IPS-11a (cell line): ENCODE data around the gene APBA1.
"Not testable (repeated sequence)": the region's sequence is repeated elsewhere in the genome, so short reads cannot be mapped to it uniquely, and the experiment has no call there.

Source experiments
- H3K4me3 ChIP-seq: one replicate; pipeline ENCODE4 v1.5.1; 2013; ENCODE audit warnings: low read depth, low read length, control low read depth

APBA1 gene

DNA sequence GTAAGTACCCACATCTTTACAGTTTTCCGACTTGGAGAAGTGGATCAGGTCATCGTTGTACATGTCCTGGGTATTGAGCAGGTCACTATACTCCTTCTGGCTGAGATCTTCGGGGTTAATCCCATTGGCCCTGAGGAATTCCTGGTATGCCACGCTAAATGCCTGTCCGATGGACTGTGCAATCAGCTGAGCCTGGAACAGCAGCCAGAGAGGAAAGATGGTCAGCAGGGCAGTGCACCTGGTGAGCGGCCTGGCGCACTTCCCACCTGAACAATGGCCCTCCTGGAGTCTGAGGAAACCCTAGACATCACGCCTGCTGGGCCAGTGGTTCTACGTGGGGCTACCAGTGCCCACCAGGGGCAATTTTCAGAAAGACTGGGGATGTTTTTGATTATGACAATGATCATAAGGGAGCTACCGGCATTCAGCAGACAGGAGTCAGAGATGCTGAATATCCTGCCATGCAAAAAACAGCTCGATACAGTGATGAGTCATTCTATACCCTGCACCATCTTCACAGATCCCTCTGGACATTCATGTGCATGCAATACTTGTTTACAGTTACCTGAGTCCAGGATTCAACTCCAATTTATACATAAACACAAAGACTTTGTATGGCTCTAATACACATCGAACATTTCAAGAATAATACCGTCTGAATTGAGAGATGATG is 219.9 kb downstream of the APBA1 start:
- H3K4me3 ChIP-seq: no peak overlapping the region

DNA sequence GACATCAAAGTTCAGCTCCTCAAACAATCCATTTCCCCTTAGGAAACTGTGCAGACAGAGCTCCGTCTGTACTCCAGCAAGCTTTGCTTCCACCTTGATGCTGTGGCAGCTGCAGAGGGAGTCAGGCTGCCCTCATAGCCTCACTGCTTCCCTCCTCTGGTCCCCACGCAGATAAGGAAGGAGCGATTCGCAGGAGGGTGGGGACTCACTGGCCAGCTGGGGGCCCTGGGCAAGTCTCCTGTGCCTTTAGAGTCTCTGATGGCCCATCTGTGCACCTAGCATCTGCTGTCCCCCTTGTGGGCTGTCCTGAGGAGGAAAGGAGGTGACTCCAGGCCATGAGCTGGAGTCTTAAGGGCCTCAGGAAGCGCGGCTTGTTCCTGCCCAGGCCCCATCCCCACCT is 225.7 kb downstream of the APBA1 start:
- no peak overlapping the region for H3K4me3 ChIP-seq

DNA sequence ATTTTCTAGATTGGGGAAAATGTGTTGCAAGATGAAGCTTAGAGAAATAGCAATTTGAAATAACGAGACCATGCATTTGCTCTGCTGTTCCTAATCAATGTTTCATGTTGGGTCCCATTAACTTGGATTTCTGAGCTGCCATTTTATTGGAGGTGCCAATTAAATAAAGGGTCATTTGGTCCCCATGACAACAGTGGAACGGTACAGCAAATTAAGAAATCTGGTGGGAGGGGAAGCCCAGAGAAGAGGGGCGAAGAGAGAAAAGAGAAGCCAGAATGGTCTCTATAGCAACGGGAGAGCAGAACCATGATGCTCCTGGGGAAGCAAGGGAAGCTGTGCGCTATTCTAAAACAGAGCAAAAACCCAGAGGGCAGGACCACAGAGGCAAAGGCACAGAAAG is 226.9 kb downstream of the APBA1 start:
- no peak overlapping the region for H3K4me3 ChIP-seq

DNA sequence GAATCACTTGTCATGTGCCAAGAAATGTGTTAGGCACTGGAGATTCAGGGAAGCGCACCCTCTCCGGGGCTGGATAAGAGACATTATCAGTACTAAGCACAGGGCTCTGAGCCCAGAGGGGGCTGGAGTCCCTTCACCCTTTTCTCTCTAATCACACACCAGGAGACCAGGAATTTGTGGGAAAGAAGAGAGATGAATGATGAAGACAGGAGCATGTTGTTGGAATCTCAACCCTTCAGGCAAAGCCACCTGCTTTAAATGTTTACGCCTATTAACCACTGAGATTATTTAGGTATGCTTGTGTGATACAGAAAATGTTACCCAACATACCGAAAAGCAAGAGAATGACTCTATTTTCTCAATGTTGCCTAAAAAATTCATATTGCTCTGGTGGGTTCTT is 227.4 kb downstream of the APBA1 start:
- H3K4me3 ChIP-seq: no peak overlapping the region

DNA sequence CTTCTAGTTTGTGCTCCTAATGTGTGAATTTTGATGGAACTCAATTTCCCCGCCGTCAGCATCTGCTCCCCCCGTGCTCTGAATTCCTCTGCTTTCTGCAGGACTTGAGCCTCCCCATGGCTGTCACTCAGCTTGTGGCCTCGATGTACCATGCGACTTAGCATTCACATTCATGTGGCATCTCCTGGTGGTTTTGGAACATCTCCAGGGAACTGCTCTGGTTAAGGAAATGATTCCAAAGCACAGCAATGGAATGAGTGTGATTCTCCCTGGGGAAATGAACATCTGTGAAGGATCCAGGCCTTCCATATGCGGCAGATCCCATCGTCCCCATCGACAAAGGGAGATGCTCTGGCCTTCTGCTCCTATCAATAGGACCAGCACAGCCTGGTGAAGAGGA is 228.2 kb downstream of the APBA1 start:
- H3K4me3 ChIP-seq: no peak overlapping the region

DNA sequence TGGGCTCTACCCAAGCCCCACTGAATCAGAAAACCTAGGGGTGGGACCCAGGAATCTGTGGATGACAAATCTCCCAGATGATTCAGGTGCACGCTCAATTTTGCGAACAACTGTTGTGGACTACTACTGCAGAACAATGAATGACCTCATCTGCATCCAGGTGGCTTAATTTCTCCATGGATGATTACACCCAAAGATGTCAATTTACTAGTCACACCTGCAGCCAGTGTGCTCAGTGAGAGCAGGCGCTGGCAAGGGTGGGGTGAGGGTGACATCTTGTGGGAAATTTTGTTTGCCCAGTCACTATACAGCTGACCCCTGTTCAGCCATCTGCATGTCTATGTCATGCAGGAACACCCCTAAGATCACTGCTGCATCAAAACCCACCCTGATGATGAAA is 229.0 kb downstream of the APBA1 start:
- no peak overlapping the region for H3K4me3 ChIP-seq

DNA sequence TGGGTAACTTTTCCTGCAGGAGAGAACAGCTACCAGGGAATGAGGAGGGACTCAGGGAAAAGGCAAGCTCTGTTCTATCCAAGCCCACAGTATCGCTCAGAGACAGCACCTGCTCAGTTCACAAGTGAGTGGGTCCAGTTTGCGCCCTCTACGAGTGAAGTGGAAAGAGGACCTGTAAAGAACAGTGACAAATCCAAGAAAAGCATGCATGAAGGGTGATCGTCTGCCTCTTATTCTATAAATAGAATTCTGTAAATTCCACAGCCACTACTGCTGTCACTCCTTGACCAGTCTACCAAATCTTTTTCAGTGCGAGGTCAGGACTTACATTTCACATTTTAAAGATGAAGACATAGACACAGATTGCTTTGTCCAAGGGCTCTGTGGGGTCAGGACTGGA is 229.7 kb downstream of the APBA1 start:
- H3K4me3 ChIP-seq: no peak overlapping the region

DNA sequence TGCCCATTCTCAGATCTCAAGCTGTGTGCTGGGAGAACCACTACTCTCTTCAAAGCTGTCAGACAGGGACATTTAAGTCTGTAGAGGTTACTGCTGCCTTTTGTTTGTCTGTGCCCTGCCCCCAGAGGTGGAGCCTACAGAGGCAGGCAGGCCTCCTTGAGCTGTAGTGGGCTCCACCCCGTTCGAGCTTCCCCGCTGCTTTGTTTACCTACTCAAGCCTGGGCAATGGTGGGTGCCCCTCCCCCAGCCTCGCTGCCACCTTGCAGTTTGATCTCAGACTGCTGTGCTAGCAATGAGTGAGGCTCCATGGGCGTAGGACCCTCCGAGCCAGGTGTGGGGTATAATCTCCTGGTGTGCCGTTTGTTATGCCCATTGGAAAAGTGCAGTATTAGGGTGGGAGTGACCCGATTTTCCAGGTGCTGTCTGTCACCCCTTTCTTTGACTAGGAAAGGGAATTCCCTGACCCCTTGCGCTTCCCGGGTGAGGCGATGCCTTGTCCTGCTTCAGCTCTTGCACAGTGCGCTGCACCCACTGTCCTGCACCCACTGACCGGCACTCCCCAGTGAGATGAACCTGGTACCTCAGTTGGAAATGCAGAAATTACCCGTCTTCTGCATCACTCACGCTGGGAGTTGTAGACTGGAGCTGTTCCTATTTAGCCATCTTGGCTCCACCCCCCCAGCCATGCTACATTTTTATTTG is 231.8 kb downstream of the APBA1 start:
- H3K4me3 ChIP-seq: not testable (repeated sequence)

DNA sequence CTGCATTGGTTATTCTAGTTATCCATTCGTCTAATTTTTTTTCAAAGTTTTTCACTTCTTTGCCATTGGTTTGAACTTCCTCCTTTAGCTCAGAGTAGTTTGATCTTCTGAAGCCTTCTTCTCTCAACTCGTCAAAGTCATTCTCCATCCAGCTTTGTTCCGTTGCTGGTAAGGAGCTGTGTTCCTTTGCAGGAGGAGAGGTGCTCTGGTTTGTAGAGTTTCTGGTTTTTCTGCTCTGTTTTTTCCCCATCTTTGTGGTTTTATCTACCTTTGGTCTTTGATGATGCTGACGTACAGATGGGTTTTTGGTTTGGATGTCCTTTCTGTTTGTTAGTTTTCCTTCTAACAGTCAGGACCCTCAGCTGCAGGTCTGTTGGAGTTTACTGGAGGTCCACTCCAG is 232.5 kb downstream of the APBA1 start:
- not testable (repeated sequence) for H3K4me3 ChIP-seq

DNA sequence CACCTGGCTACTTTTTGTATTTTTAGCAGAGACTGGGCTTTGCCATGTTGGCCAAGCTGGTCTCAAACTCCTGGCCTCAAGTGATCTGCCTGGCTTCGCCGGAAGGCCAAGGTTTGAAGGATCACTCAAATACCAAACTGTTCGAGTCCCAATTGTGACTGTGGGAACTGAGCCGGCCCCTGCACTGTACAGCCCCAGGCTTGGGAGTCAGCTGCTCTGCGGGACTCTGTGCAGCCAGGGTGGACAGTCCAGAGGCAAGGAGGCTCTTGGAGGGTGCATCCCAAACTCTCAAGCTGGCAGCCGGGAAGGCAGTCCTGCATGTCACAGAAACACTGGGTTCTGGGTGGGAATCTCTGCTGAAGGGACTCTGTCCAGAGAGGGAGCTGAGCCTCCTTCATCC is 238.2 kb downstream of the APBA1 start:
- no peak overlapping the region for H3K4me3 ChIP-seq

DNA sequence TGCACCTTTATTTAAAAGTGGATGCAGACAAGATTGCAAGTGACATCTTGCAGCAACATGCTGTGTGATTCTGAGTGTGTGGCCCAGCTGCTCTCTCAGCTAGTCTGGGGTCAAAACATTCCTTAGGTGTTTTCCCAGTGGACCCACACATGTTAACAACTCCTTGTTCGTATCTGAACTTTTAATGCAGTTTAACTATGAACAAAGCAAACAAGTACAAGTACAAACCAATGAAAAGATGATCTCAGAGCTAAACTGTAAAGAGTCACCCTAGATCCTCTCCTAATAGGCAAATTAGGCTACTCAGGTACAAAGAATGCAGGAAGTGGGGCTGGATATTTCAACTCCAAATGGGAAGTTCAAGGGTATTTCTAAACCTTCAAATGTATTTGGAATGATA is 238.8 kb downstream of the APBA1 start:
- no peak overlapping the region for H3K4me3 ChIP-seq

DNA sequence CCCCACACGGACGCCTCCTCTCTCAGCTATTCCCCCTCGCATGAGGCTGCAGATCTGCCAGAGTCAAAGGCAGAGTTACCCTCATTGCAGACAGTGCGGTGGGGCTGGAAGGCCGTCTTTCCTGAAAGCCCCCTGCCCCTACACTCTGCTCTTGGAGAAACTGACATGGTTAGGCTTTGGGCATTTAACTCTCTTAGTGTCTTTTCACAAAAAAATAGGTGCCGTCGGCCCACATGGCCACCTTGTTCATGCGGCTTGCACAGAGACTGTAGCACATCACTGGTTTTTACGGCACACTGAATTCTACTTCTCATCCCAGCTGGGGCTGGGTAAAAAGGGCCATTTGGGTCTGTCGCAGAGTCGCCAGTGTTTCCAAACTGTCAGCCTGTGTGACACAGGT is 239.5 kb downstream of the APBA1 start:
- H3K4me3 ChIP-seq: no peak overlapping the region

DNA sequence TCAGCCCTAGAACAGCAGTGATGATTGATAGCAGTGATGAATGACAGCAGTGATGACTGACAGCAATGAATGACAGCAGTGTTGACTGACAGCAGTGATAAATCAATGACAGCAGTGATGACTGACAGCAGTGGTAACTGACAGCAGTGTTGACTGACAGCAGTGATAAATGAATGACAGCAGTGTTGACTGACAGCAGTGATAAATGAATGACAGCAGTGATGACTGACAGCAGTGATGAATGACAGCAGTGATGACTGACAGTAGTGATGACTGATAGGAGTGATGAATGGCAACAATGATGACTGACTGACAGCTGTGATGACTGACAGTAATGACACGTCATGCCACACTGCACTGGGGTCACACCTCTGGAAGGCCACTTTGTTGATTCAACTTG is 240.4 kb downstream of the APBA1 start:
- no peak overlapping the region for H3K4me3 ChIP-seq

DNA sequence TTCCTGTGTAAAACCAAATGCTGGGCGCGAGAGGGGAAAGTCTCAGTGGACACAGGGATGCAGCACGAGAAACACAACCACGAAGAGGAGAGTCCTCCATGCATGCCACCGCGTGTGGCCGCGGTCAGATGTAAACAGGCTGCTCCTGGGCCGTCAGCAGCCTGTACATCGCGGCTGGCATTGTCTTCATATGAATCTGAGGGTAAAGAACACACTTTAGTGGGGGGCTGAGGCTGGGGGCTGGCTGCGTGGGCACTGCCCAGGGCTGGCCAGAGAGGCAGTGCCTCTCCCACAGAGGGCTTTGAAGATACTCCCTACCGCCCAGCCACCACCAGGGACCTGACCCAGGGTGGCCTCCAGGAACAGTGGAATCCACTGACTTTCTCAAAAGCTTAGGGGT is 241.0 kb downstream of the APBA1 start:
- H3K4me3 ChIP-seq: no peak overlapping the region

DNA sequence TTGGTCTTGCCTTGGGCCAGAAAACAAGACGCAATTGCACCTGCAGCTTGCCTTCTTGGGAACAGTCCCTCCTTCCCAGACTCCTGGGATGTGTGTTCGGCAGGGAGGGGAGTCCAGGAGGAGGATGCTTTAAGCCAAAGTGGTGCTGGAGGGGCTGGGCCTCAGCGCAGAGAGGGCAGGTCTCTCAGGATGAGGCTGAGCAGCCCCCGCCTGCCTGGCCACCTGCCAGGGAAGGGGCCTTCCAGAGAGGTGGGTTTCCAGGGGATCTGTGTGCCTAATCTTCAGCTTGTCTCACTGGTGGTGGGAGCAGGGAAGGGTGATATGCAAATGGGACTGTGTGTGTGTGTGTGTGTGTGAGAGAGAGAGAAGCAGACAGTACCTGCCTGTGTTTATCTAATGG is 242.0 kb downstream of the APBA1 start:
- H3K4me3 ChIP-seq: no peak overlapping the region

DNA sequence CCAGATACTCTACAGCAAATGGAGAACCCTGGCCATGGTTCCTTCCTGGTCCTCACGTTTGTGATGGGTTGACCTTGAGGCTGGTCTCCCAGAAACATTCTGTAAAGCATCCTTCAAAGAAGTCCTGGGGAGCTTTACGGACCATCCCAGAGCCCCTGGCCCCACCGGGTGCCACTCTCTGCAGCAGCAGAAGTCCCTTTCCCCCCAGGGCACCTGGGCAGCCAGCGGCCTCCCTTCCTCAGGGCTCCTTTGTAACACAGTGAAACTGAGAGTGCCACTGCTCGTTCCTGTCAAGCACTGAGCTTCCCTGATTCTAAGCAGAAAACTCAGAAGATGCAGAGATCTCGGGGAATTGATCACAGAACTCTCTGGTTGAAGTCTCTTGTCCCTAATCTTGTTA is 242.9 kb downstream of the APBA1 start:
- H3K4me3 ChIP-seq: no peak overlapping the region

DNA sequence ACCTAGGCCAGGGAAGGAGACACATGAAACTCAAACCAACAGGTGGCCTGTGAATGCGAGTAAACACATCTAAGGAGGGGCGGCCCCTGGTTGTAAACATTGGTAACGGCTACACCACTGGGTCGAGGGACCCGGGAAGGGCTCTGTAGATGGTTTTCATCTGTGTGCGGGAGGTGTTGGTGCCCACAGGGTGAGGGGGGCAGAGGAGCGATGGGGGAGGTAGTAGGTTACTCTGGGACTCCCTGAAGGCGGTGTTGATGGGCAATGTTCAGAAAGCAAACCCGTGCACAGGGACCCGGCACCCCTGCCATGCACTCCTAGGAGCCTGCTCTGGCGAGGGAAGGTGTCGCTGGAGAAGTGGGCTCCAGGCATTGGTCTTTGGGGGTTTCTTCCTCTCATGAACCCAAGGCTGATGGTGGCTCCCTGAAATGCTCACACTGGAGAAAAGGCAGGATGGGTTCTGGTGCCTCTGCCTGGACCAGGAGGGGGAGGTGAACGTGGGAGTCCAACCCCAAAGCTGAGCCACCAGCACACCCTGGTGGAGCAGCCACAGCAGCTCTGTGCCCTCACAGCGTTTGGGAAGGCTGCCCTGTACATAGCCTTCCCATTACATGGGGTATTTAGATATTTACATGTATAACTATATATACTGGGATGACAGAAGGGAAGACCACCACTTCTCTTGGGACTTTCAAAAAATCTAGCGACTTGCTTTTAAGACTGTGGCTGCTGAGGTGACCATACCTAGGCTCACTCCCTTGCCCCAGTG is 244.0 kb downstream of the APBA1 start:
- no peak overlapping the region for H3K4me3 ChIP-seq

DNA sequence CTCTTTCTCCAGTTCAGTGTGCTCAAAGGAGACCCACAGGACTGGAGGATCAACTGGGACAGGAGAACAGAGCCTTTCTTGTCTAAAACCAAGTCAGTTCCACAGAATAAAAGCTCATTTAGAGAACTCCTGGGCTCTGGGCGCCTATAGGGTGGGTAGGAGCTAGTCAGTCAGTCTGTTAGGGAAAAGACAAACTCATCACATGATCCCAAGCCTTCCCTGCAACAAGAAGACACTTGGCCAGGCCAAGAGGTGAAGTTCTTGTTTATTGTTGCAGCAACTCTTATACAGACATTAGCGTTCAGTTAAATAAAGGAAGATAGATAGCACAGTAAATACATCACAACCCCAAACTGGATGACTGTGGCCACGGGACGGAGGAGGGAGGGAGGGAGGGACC is 244.9 kb downstream of the APBA1 start:
- no peak overlapping the region for H3K4me3 ChIP-seq

DNA sequence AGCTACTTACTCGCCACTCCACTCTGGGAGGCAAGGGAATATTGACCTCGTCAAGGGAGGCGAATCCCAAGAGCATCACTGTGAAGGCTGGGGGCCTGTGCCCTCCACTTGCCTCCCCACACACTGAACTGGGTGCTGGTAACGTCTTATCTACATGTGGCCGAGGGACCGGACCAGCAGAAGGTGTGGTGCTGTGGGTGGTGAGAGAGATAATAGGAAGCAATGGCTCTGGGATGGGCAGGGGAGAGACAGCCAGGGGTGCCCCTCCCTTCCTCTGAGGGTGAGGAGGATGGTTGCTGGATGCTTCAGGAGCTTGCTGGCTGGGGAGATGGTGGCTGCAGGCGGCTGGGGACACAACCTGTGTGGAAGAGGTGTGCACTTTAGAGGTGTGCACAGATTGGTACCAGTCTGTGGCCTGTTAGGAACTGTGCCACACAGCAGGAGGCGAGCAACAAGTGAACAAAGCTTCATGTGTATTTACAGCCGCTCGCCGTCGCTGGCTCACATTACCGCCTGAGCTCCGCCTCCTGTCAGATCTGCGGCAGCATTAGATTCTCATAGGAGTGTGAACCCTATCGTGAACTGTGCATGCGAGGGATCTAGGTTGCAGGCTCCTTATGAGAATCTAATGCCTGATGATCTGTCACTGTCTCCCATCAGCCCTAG is 246.9 kb downstream of the APBA1 start:
- no peak overlapping the region for H3K4me3 ChIP-seq

DNA sequence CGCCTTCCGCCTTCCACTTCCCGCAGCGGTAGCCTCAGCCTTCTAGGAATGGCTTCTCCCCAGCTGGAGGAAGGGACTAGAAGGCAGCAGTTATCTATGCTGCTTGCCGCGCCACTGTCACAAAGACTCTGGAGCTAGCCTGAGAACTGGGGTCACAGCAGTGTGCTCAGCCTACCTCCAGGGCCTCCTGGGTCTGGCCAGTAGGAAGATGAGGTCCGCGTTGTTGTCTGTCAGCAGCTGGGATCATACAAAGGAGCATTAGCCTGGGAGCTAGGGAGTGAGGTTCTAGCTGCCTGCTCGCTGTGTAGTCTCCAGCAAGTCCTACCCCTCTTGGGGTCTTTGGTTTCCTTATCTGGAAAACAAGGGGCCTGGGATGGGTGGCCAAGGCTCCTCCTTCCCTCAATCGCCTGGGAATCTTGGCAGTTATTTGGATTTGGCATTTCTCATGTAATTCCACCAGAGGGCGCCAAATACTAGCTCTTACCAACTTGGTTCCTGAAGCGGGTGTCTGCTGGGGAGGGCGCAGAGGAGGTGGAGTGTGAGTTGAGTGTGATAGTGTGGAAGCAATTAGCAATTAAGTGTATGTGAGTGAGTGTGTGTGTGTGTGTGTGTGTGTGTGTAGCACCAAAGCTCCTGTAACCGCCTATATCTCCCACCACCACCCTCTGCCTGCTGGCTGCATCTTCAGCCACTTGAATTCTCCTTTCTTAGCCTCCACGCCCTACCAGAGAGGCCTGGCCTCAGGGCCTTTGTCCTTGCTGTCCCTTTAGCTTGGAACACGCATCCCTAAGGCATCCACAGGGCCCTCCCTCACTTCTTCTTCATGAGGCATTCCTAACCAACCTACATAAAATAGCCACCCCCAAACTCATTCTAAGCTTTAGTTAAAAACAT is 250.0 kb downstream of the APBA1 start:
- no peak overlapping the region for H3K4me3 ChIP-seq
